Right lobe of liver (tissue), 4 donors: ENCODE results near the gene ITGB3.

ENCODE experiments used
- POLR2A ChIP-seq: fragments of 450-650 bp; IDR thresholded peaks from one replicate; pipeline ENCODE4 v1.6.1; 2017; ENCODE audit warnings: antibody characterized with exemption, mild to moderate bottlenecking
- TF ChIP-seq, protein P1 (sequence below), 4 donors: fragments of 200-600 bp in 3 of 4; fragments of 450-650 bp in 1 of 4; IDR thresholded peaks; one replicate each; pipeline versions ENCODE4 v1.5.1 to v1.8.0; 2016 to 2022; ENCODE audit warnings: antibody characterized with exemption in 4 of 4, mild to moderate bottlenecking in 2 of 4
- donor health status: DM: no; HTN: no; CAD: no.
- donor health status: DM: no; HTN: no; CAD: no.
- donor health status: DM: no; HTN: yes; CAD: no.

DNA sequence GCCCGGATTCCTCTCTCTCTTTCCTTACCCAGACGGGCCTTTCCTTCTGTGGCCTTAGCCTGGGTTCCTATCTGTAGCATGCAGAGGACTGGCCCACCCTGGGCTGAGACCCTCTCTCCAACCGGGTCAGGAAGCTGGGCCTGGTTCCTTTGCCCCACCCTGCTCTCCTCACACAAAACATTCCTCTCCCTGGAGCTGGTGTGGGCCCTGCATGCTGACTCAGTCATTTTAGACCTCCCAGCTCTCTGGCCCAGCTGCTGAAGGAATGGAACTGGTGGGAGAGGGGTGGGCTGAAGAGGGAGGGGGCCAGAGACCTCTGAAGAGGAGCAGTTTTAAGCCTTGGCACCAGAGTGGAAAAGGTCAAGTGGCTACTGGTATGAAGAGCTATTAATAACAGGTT, 43.5 kb upstream of the ITGB3 start:
- TF ChIP-seq, protein P1, sequence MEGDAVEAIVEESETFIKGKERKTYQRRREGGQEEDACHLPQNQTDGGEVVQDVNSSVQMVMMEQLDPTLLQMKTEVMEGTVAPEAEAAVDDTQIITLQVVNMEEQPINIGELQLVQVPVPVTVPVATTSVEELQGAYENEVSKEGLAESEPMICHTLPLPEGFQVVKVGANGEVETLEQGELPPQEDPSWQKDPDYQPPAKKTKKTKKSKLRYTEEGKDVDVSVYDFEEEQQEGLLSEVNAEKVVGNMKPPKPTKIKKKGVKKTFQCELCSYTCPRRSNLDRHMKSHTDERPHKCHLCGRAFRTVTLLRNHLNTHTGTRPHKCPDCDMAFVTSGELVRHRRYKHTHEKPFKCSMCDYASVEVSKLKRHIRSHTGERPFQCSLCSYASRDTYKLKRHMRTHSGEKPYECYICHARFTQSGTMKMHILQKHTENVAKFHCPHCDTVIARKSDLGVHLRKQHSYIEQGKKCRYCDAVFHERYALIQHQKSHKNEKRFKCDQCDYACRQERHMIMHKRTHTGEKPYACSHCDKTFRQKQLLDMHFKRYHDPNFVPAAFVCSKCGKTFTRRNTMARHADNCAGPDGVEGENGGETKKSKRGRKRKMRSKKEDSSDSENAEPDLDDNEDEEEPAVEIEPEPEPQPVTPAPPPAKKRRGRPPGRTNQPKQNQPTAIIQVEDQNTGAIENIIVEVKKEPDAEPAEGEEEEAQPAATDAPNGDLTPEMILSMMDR (IDR thresholded peaks at IDR 0.05), result no peak
- no peak for TF ChIP-seq POLR2A
